B cell (primary cell): ENCODE measurements around the gene BRDT. TPM values are rescaled to one million over a fixed set of nuclear protein-coding genes. Genes with fewer than 3 reads are reported as not detected.

Experiments used
- ATAC-seq: fragments of 200-7000 bp; cut with Tn5 transposase; one replicate; pipeline ENCODE4 v1.10.0; 2021; ENCODE audit warnings: low read depth, mild to moderate bottlenecking, moderate number of reproducible peaks, moderate library complexity
- CTCF ChIA-PET: fragments of 350-600 bp; sonication (Branson Sonifier 250); formaldehyde crosslinking; loops from one replicate; lab custom pipeline; 2021; ENCODE audit warnings: antibody characterized with exemption, inconsistent platforms; lab: Charles Lee
- POLR2A ChIA-PET: fragments of 350-600 bp; sonication (Branson Sonifier 250); formaldehyde crosslinking; loops from one replicate; lab custom pipeline; 2021; ENCODE audit warnings: antibody characterized with exemption; lab: Charles Lee
- DNase-seq: peaks from one replicate; pipeline ENCODE4 v3.0.0; 2013
- H2AFZ ChIP-seq: 2 replicates; pipeline ENCODE4 v1.6.1; 2012; ENCODE audit warnings: mild to moderate bottlenecking, low read depth, low read length; ENCODE audit not compliant: insufficient read depth, poor library complexity, severe bottlenecking
- H3K27ac ChIP-seq, 2 donors: 1 replicate in 1 of 2; 2 replicates in 1 of 2; pipeline ENCODE4 v1.5.1; 2012 to 2013; ENCODE audit warnings: low read length in 2 of 2, mild to moderate bottlenecking in 2 of 2, moderate library complexity in 1 of 2
- H3K27me3 ChIP-seq, 4 experiments: fragments of 200-600 bp in 1 of 4; sonication (generic) in 1 of 4; replicated peaks in 1 of 4; 1 replicate in 2 of 4; 2 replicates in 2 of 4; pipeline versions ENCODE4 v1.6.1 to v1.7.0; 2013 to 2016; ENCODE audit warnings: low read length in 3 of 4, mild to moderate bottlenecking in 2 of 4, mixed read lengths in 1 of 4, moderate library complexity in 1 of 4; ENCODE audit not compliant: insufficient read depth in 4 of 4, control insufficient read depth in 3 of 4; ENCODE audit errors: control extremely low read depth in 1 of 4
- H3K36me3 ChIP-seq, 2 experiments: replicated peaks in 1 of 2; 1 replicate in 1 of 2; 2 replicates in 1 of 2; pipeline versions ENCODE4 v1.6.1 to v1.7.1; 2013; ENCODE audit warnings: low read length in 1 of 2; ENCODE audit not compliant: insufficient read depth in 2 of 2, control insufficient read depth in 1 of 2; ENCODE audit errors: control extremely low read depth in 1 of 2, extremely low read depth in 1 of 2
- H3K4me1 ChIP-seq, 2 donors: fragments of 200-600 bp in 1 of 2; sonication (generic) in 1 of 2; 1 replicate in 1 of 2; 2 replicates in 1 of 2; pipeline versions ENCODE4 v1.5.1 to v1.6.1; 2013 to 2017; ENCODE audit warnings: low read length in 2 of 2; ENCODE audit not compliant: control insufficient read depth in 2 of 2, insufficient read depth in 2 of 2
- H3K4me2 ChIP-seq: replicated peaks from 2 replicates; pipeline ENCODE3; 2012; ENCODE audit warnings: mild to moderate bottlenecking, low read depth, low read length; ENCODE audit not compliant: poor library complexity, severe bottlenecking
- H3K4me3 ChIP-seq, 5 experiments: fragments of 200-600 bp in 1 of 5; sonication (generic) in 1 of 5; 1 replicate in 3 of 5; 2 replicates in 2 of 5; pipeline versions ENCODE4 v1.5.1 to v1.7.0; 2011 to 2016; ENCODE audit warnings: low read length in 4 of 5, mild to moderate bottlenecking in 4 of 5, low read depth in 2 of 5, control low read depth in 1 of 5, moderate library complexity in 1 of 5; ENCODE audit not compliant: insufficient read depth in 1 of 5; ENCODE audit errors: control extremely low read depth in 1 of 5, extremely low read depth in 1 of 5
- H3K79me2 ChIP-seq: fragments of 200-600 bp; sonication (generic); one replicate; pipeline ENCODE4 v1.6.0; 2016; ENCODE audit warnings: low read length; ENCODE audit not compliant: control insufficient read depth, insufficient read depth
- H3K9ac ChIP-seq: fragments of 200-600 bp; sonication (generic); 2 replicates; pipeline ENCODE4 v1.6.1; 2017; ENCODE audit warnings: mild to moderate bottlenecking, low read length, moderate library complexity
- H3K9me3 ChIP-seq, 3 donors: one replicate each; pipeline versions ENCODE4 v1.6.1 to v1.7.1; 2013; ENCODE audit warnings: low read length in 2 of 3; ENCODE audit not compliant: control insufficient read depth in 2 of 3, insufficient read depth in 1 of 3; ENCODE audit errors: control extremely low read depth in 1 of 3
- H4K20me1 ChIP-seq: 2 replicates; pipeline ENCODE4 v1.6.0; 2012; ENCODE audit warnings: mild to moderate bottlenecking, low read length; ENCODE audit not compliant: insufficient read depth, control insufficient read depth, poor library complexity, severe bottlenecking
- H3K27ac Mint-ChIP-seq: one replicate; pipeline ENCODE4 v1.8.0; 2021; ENCODE audit warnings: mixed read lengths
- H3K27me3 Mint-ChIP-seq: one replicate; pipeline ENCODE4 v1.8.0; 2021; ENCODE audit warnings: mixed read lengths
- H3K4me1 Mint-ChIP-seq: one replicate; pipeline ENCODE4 v1.8.0; 2021; ENCODE audit warnings: mixed read lengths
- H3K4me3 Mint-ChIP-seq: one replicate; pipeline ENCODE4 v1.8.0; 2021; ENCODE audit warnings: mixed read lengths
- H3K9me3 Mint-ChIP-seq: one replicate; pipeline ENCODE4 v1.8.0; 2022; ENCODE audit warnings: mixed read lengths; ENCODE audit not compliant: insufficient read depth
- CTCF ChIP-seq: fragments of 200-600 bp; IDR thresholded peaks from one replicate; pipeline ENCODE4 v1.8.0; 2022; ENCODE audit warnings: antibody characterized with exemption, mild to moderate bottlenecking
- EZH2 ChIP-seq: IDR thresholded peaks from 2 replicates; pipeline ENCODE4 v1.6.1; 2012; ENCODE audit warnings: borderline replicate concordance, low read depth, mild to moderate bottlenecking, moderate library complexity, low read length; ENCODE audit not compliant: insufficient read depth, poor library complexity, severe bottlenecking
- WGBS: methylation state at CpG from one replicate; pipeline ENCODE4 v1.1.5; 2013; ENCODE audit warnings: missing lambda C conversion rate; ENCODE audit not compliant: insufficient coverage; 5-methylcytosine and 5-hydroxymethylcytosine counted together
- intact Hi-C: fragments of 100-400 bp; cut with micrococcal nuclease; formaldehyde crosslinking; loops from one replicate; pipeline ENCODE4 v1.10.0; 2022
- polyA plus RNA-seq: library from polyadenylated mRNA; depleted of rRNA; stranded (reverse); fragments of >200 nt; gene quantifications from 2 replicates; pipeline ENCODE4 v1.2.3, GENCODE V29; 2012
- total RNA-seq, 2 donors: library from RNA; stranded (reverse); fragments of 120-200 nt in 1 of 2; gene quantifications; 1 replicate in 1 of 2; 2 replicates in 1 of 2; pipeline versions ENCODE4 v1.2.3 to v1.2.4, GENCODE V29; 2013 to 2022

Gene BRDT
- total and polyA plus RNA-seq, 2 donors (not counting 1 experiment from before 2014, with no cell fraction given) = not detected

- H3K27ac Mint-ChIP-seq = no peak overlapping the region
- H3K9me3 ChIP-seq = no peaks in the 10 kb centered on the region
- intact Hi-C loops = no loop called here
- H3K36me3 ChIP-seq = no peaks in the 10 kb centered on the region
- peaks cover 3% of the 10 kb centered on the region for H3K27me3 Mint-ChIP-seq
- no peak overlapping the region for H3K4me3 ChIP-seq
- no peaks in the 10 kb centered on the region for H3K79me2 ChIP-seq
- H4K20me1 ChIP-seq = no peaks in the 10 kb centered on the region
- no peaks in the 10 kb centered on the region for H3K27me3 ChIP-seq
- no peak overlapping the region for H3K27ac ChIP-seq
- H3K4me2 ChIP-seq = no peak overlapping the region
- WGBS = 92% methylated on average over 2 of the region's 2 CpGs
- no peak for TF ChIP-seq CTCF
- TF ChIP-seq EZH2 = no peak
- no peaks in the 10 kb centered on the region for H3K4me1 ChIP-seq
- no peak overlapping the region for H2AFZ ChIP-seq
- POLR2A ChIA-PET = no interaction called here
- DNase-seq (no peak), ATAC-seq (no peak)
- H3K4me3 Mint-ChIP-seq = no peak overlapping the region
- CTCF ChIA-PET = interaction anchor here (1.4 to 7.3 kb wide), 2 partner anchors 643 to 758 kb away, joined by 5 to 93 read pairs; no protein-coding TSS in a partner anchor
- no peaks in the 10 kb centered on the region for H3K4me1 Mint-ChIP-seq
- no peaks in the 10 kb centered on the region for H3K9me3 Mint-ChIP-seq
- no peak overlapping the region for H3K9ac ChIP-seq
Measured at GRCh38 chr1:91924146-91924545, 25.1 kb upstream of the BRDT start.

- H3K27me3 Mint-ChIP-seq = peaks cover 3% of the 10 kb centered on the region
- ChIA-PET CTCF (interaction anchor here (0.9 to 7.3 kb wide), 4 partner anchors 29 to 759 kb away, joined by 3 to 93 read pairs (median 8); no protein-coding TSS in a partner anchor), POLR2A (no interaction called here)
- DNase-seq = no peak
- Histone ChIP-seq H3K36me3 (no peaks in the 10 kb centered on the region), H3K27me3 (no peaks in the 10 kb centered on the region), H3K27ac (no peak overlapping the region), H3K9me3 (no peaks in the 10 kb centered on the region), H3K9ac (no peak overlapping the region), H3K4me3 (no peak overlapping the region), H4K20me1 (no peaks in the 10 kb centered on the region), H3K79me2 (no peaks in the 10 kb centered on the region), H3K4me1 (no peaks in the 10 kb centered on the region), H2AFZ (no peak overlapping the region), H3K4me2 (no peak overlapping the region)
- no peak overlapping the region for H3K27ac Mint-ChIP-seq
- TF ChIP-seq CTCF (no peak), EZH2 (no peak)
- no peaks in the 10 kb centered on the region for H3K4me1 Mint-ChIP-seq
- 100% methylated on average over 2 of the region's 4 CpGs for WGBS
- no peaks in the 10 kb centered on the region for H3K9me3 Mint-ChIP-seq
- no peak overlapping the region for H3K4me3 Mint-ChIP-seq
- intact Hi-C loops = no loop called here
- ATAC-seq = no peak
Measured at GRCh38 chr1:91925644-91926435, 23.4 kb upstream of the BRDT start.
